Stimulated activated CD8-positive, alpha-beta memory T cell treated with anti-CD3 and anti-CD28 coated beads, Interleukin-4, amount 100 ng/mL, for 24 hours (primary cell): ENCODE results near the gene LILRB2.
"Not testable (repeated sequence)": the region's sequence is repeated elsewhere in the genome, so short reads cannot be mapped to it uniquely, and the experiment has no call there.

Experiments used
- DNase-seq: peaks from one replicate; pipeline ENCODE4 v3.0.0-alpha.2; 2020; ENCODE audit warnings: low read depth

Gene LILRB2

DNA sequence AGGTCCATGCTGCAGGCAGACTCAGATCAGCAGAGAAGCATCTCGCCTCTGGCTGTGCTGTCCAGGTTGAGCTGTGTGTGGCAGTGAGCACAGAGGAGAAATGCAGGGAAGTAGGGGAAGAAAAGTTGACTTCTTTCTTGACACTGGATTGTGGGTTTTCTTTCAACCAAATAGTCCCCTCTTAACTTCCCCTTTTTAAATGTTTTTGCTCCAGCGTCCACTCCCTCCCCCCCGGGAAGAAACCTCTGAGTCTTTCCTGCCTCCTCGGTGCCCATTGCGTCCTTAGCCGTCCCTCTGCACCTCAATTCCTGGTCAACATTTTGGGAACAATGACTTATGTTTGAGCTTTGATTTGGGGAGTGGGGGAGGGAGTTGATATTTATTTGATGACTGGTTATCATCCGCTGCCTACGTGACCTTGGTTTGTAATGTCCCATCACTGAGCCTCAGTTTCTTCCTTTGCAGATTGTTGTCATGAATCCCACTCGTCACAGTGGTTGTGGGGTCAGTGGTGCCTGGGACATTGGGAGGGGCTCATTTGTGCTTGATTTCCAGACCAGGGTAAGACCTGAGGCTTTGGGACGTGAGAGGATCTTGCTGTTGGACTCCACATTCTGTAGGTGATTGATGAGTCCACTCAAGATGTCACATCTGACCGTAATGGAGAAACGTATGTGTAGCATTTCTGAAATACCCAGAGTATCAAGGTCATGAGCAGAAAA lies at the start of gene LILRB2:
LILRB2 (minus strand) TSS at position 104 of the 722 bp plus-strand sequence. CDS start 614 bp downstream, outside the sequence.
- DNase-seq = no peak

DNA sequence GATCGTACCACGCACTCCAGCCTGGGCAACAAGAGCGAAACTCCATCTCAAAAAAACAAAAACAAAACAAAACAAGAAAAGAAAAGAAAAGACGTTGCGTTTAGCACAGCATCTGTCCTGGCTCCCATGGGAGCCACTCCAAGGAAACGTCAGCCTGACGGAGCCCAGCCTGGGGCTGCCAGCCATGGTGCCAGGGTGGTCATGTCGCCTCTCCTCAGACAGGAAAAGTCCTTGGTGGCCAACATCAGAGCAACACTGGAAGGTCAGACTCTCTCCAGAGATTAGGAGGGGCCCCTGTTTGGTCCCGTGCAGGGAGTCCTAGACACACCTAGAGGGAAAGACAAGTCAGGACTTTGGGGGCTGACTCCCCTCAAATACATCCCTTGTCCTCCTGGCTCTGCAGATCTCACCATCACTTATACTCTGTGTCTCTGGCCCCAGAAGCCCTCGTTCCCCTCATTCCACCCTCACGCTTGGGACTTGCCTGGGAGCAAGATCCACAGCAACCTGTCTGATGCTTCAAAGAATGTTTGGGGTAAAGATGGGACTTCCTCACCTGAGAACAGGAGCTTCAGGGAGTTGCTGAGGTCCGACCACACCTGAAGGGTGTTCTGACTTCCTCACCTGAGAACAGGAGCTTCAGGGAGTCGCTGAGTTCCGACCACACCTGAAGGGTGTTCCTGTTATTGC lies 48.7 kb upstream of the LILRB2 start:
- DNase-seq = no peak

DNA sequence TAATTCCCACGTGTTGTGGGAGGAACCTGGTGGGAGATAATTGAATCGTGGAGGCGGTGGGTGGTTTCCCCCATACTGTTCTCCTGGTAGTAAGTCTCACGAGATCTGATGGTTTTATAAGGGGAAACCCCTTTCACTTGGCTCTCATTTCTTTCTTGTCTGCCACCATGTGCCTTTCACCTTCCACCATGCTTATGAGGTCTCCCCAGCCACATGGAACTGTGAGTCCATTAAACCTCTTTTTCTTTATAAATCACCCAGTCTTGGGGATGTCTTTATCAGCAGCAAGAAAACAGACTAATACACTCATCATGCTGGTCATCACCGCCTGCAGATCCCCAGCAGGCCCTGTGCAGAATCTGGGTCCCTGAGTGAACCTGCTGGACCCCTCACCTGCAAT lies 47.9 kb upstream of the LILRB2 start:
- DNase-seq = not testable (repeated sequence)

DNA sequence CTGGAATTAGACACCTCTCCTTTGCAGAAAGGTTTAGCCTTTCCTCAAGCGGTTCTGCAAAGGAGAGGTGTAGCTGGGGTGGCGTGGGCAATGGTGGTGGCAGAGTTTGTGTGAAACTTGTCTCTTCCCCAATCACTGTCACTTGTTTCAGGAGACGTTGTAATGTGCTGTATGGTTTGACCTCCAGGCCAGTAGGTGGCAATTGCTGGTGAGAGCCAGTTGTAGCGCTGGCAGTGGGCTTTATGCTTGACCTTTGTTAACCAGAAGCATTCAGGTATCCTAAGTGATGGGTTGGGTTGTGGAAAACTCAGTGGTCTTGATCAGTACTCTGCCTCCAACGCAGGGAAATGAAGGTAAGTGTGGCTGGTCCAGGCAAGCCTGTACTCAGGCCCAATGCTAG lies 44.7 kb upstream of the LILRB2 start:
- no peak for DNase-seq

- DNase-seq = no peak
These were observed 44.3 kb upstream of the LILRB2 start for GRCh38 chr19:54325194-54325621.

- DNase-seq = no peak
These were observed 43.2 kb upstream of the LILRB2 start for GRCh38 chr19:54324071-54324470.

- DNase-seq = not testable (repeated sequence)
These were observed 42.0 kb upstream of the LILRB2 start for GRCh38 chr19:54322934-54323333.

- DNase-seq = not testable (repeated sequence)
These were observed 41.4 kb upstream of the LILRB2 start for GRCh38 chr19:54322295-54322694.

- DNase-seq = no peak
These were observed 39.2 kb upstream of the LILRB2 start for GRCh38 chr19:54319892-54320670.

GRCh38 chr19:54319049-54319448 lies 38.1 kb upstream of the LILRB2 start:
- no peak for DNase-seq

DNA sequence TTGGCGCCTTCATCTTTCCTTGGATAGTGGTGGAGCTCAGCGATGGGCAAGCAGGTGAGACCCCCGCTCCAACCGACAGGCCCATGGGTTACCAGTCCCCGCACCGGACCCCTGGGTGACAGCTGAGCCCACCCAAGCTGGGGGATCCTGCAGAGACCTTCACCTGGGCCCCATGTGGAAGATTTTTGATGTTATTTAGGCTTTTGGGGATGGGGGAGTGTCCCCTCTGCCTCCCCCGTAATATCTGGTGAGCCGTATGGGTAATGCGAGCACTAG lies 37.0 kb upstream of the LILRB2 start:
- DNase-seq = no peak

GRCh38 chr19:54317108-54317964 lies 36.4 kb upstream of the LILRB2 start:
- DNase-seq = no peak

GRCh38 chr19:54316746-54317107 lies 35.8 kb upstream of the LILRB2 start:
- DNase-seq = no peak

DNA sequence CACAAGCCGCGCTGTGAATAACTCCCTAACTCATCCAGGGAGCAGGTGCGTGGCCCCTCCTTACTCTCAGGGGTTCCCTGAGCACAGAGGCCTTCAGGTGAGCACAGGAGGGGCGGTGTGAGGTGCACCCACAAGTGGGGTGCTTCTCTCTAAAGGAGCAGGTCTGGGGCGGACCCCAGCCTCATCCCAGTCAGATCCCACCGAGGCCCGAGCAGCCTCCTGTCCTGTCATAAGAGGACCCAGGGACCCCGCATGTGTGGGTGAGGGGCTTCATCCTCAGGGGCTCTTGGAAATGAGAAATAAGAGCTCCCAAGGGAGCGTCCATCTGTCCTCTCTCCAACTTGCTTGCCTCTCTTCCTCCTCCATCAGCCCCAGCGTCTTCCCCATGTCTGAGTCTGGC lies 35.0 kb upstream of the LILRB2 start:
- no peak for DNase-seq

GRCh38 chr19:54312436-54313377 lies 31.8 kb upstream of the LILRB2 start, which contains the start of gene LILRA5:
LILRA5 (minus strand) TSS chr19:54313166; CDS start chr19:54313019, 147 bp downstream.
- DNase-seq = no peak

DNA sequence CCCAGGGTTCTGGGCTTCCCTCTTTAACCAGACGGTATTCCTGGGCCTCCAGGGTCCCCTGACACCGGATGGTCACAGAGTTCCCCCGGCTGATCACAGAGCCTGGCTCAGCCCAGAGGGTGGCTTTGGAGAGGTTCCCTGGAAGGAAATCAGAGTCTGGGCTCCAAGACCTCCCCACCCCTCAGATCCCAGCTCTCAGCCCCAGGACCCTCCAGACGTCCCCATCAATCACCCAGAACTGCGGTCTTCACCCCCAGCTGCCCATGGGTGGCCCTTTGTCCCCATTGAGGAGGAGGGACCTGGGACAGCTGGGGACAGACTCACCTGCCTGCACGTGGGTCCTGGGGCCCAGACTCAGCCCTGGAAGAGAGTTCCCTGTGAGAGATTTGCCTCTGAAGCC lies 31.1 kb upstream of the LILRB2 start:
- DNase-seq = no peak

GRCh38 chr19:54311486-54311885 lies 30.6 kb upstream of the LILRB2 start:
- DNase-seq = no peak

- DNase-seq = no peak
These were observed 29.6 kb upstream of the LILRB2 start for GRCh38 chr19:54310543-54310942.

DNA sequence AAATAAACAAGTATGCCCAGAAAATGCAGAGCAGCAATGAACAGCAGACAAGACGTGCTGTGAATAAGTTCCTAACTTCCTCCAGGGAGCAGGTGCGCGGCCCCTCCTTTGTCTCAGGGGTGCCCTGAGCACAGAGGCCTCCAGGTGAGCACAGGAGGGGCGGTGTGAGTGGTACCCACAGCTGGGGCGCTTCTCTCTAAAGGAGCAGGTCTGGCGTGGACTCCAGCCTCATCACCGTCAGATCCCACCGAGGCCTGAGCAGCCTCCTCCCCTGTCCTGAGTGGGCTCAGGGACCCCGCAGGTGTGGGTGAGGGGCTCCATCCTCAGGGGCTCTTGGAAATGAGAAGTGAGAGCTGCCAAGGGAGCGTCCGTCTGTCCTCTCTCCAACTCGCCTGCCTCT lies 28.9 kb upstream of the LILRB2 start:
- no peak for DNase-seq

- no peak for DNase-seq
These were observed 26.6 kb upstream of the LILRB2 start for GRCh38 chr19:54307389-54308020.
